Sigmoid colon (tissue), 7 donors: ENCODE results near the gene MGAT5. TPM values are rescaled to one million over a fixed set of nuclear protein-coding genes. Genes with fewer than 3 reads are reported as not detected.

ENCODE experiments used
- DNase-seq: peaks from one replicate; pipeline ENCODE4 v3.0.0-alpha.2; 2019
- H3K27ac ChIP-seq, 4 donors: fragments of 200-600 bp; sonication (generic); one replicate each; pipeline ENCODE4 v1.5.1; 2016 to 2019; ENCODE audit warnings: mild to moderate bottlenecking in 1 of 4
- H3K27me3 ChIP-seq, 3 donors: fragments of 200-600 bp; sonication (generic); one replicate each; pipeline ENCODE4 v1.5.1; 2019; ENCODE audit warnings: mild to moderate bottlenecking in 1 of 3
- H3K36me3 ChIP-seq, 4 donors: fragments of 200-600 bp; sonication (generic); one replicate each; pipeline ENCODE4 v1.5.1; 2016 to 2019
- H3K4me1 ChIP-seq, 4 donors: fragments of 200-600 bp; sonication (generic); one replicate each; pipeline ENCODE4 v1.5.1; 2017 to 2019
- H3K4me3 ChIP-seq, 4 donors: fragments of 200-600 bp; sonication (generic); one replicate each; pipeline ENCODE4 v1.5.1; 2017 to 2019; ENCODE audit warnings: mild to moderate bottlenecking in 2 of 4, moderate library complexity in 1 of 4
- H3K9me3 ChIP-seq, 4 donors: fragments of 200-600 bp in 3 of 4; sonication (generic) in 3 of 4; one replicate each; pipeline versions ENCODE4 v1.5.1 to v1.6.1; 2013 to 2019
- EP300 ChIP-seq, 4 donors: sonication (generic); formaldehyde crosslinking; IDR thresholded peaks; one replicate each; pipeline ENCODE4 v1.6.1; 2017; ENCODE audit warnings: antibody characterized with exemption in 4 of 4
- POLR2A ChIP-seq, 2 donors: fragments of 450-650 bp; IDR thresholded peaks; one replicate each; pipeline ENCODE4 v1.6.1; 2016; ENCODE audit warnings: antibody characterized with exemption in 2 of 2, mild to moderate bottlenecking in 2 of 2, moderate library complexity in 2 of 2
- POLR2AphosphoS5 ChIP-seq, 4 donors: sonication (generic); formaldehyde crosslinking; IDR thresholded peaks; one replicate each; pipeline ENCODE4 v1.6.1; 2017; ENCODE audit warnings: antibody characterized with exemption in 4 of 4
- WGBS, 2 donors: extraction: QIAGEN DNeasy Blood & Tissue Kit; methylation state at CpG; one replicate each; pipeline ENCODE4 v1.1.7; 2013; 5-methylcytosine and 5-hydroxymethylcytosine counted together
- intact Hi-C: fragments of 100-400 bp; cut with DNase I; formaldehyde crosslinking; loops from one replicate; pipeline ENCODE4 v1.15.1; 2023
- polyA plus RNA-seq, 3 donors: library from polyadenylated mRNA; stranded (reverse); fragments of 200-250 nt; gene quantifications; one replicate each; pipeline ENCODE4 v1.2.3, GENCODE V29; 2013
- total RNA-seq, 4 donors: library from RNA; depleted of rRNA; stranded (reverse); fragments of >200 nt; gene quantifications; one replicate each; pipeline ENCODE4 v1.1.0, GENCODE V29; 2016
- TF ChIP-seq, protein P1 (sequence below), 4 experiments: fragments of 450-650 bp in 3 of 4; fragments of 200-600 bp in 1 of 4; IDR thresholded peaks; one replicate each; pipeline ENCODE4 v1.5.1; 2016 to 2019; ENCODE audit warnings: antibody characterized with exemption in 4 of 4, mild to moderate bottlenecking in 3 of 4, moderate library complexity in 2 of 4
- donor health status: healthy with polysubstance abuse.
- donor health status: Bipolar disorder and iron deficiency.
- donor health status: healthy.

The MGAT5 gene
- total and polyA plus RNA-seq, 7 donors, result 3.0 to 42.4 (median 30.3) TPM

DNA sequence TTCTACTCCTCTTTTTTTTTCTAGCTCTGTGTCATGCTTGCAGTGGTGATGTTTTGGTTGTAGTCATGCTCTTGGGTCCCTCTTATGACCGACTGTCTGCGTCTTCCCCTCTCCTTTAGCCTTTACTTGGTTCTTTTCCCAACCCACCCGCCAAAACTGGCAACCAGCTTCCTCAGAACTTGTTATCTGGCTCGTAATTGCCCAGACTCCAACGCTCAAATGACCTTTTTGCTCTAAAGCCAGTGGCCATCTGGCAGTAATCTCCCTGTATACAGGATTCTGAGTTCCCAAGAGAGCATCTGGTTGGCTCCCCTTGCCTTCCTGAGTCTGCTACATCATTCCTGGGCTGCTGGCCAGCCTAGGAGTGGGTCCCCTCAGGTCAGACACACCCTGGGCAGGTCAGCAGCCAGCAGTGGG lies 147.2 kb downstream of the MGAT5 start:
- Histone ChIP-seq H3K4me3 (no peak overlapping the region), H3K4me1 (peaks cover 0 to 15% (median 4%) of the 10 kb centered on the region in 4 donors), H3K27me3 (no peaks in the 10 kb centered on the region), H3K36me3 (peaks cover 0 to 6% (median 0%) of the 10 kb centered on the region in 4 donors), H3K9me3 (no peaks in the 10 kb centered on the region), H3K27ac (peak overlapping the region in 2 of 4 donors; percentile 26 to 55)
- TF ChIP-seq, protein P1, sequence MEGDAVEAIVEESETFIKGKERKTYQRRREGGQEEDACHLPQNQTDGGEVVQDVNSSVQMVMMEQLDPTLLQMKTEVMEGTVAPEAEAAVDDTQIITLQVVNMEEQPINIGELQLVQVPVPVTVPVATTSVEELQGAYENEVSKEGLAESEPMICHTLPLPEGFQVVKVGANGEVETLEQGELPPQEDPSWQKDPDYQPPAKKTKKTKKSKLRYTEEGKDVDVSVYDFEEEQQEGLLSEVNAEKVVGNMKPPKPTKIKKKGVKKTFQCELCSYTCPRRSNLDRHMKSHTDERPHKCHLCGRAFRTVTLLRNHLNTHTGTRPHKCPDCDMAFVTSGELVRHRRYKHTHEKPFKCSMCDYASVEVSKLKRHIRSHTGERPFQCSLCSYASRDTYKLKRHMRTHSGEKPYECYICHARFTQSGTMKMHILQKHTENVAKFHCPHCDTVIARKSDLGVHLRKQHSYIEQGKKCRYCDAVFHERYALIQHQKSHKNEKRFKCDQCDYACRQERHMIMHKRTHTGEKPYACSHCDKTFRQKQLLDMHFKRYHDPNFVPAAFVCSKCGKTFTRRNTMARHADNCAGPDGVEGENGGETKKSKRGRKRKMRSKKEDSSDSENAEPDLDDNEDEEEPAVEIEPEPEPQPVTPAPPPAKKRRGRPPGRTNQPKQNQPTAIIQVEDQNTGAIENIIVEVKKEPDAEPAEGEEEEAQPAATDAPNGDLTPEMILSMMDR (IDR thresholded peaks at IDR 0.05), result no peak
- peak in 1 of 4 donors; percentile 4 for TF ChIP-seq POLR2AphosphoS5 (IDR thresholded peaks at IDR 0.05)
- no peak for TF ChIP-seq POLR2A (IDR thresholded peaks at IDR 0.05)
- TF ChIP-seq EP300 (IDR thresholded peaks at IDR 0.05), result no peak
- no peak for DNase-seq
- WGBS, 2 donors, result 72 to 73% methylated on average over 5 of the region's 5 CpGs
- intact Hi-C loops, result no loop called here

DNA sequence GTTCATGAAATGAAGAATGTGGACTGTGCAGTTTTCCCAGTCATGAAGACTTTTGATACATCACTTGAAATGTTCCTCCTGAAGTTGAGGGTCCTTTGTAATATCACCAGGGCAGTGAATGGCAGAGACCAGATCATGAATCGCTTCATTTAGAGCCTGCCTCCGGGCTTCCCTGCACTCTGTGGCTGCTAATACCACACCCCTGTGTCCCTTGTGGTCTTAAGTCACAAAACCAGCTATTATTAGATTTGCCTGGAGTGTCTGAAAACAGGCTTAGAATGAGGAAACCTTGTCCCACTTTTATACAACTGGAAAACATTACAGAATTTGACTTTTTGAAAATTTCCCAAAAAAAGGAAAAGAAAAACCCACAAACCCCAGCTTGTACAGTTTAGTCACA lies 147.9 kb downstream of the MGAT5 start:
- DNase-seq, result no peak
- peaks cover 0 to 15% (median 4%) of the 10 kb centered on the region in 4 donors for H3K4me1 ChIP-seq
- no peaks in the 10 kb centered on the region for H3K27me3 ChIP-seq
- no peak overlapping the region for H3K4me3 ChIP-seq
- H3K36me3 ChIP-seq, result peaks cover 0 to 6% (median 0%) of the 10 kb centered on the region in 4 donors
- 65 to 86% methylated on average over 2 of the region's 2 CpGs for WGBS, 2 donors
- intact Hi-C loops, result no loop called here
- peak overlapping the region; percentile 26 to 55 (median 36) for H3K27ac ChIP-seq
- TF ChIP-seq EP300 (IDR thresholded peaks at IDR 0.05) (no peak), POLR2AphosphoS5 (IDR thresholded peaks at IDR 0.05) (no peak), POLR2A (IDR thresholded peaks at IDR 0.05) (no peak)
- TF ChIP-seq, protein P1 (IDR thresholded peaks at IDR 0.05), result no peak
- no peaks in the 10 kb centered on the region for H3K9me3 ChIP-seq

DNA sequence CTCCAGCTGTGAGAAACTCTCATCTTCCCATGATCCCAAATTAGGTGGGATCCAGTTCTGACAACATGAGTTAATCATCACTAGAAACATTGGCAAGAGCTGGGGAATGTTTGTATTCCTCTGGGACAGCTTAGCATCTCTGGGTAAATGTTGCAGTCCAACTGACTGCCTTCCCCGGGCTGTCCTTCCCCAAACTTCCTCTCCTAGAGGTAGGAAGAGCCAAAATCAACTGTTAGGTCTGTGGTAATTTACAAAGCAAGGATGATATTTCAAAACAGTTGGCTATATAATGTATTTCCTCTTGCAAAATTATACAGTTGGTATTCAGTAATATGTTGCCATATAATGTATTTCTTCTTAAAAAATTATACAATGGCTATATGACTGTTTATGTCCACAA lies 148.5 kb downstream of the MGAT5 start:
- peaks cover 0 to 15% (median 4%) of the 10 kb centered on the region in 4 donors for H3K4me1 ChIP-seq
- intact Hi-C loops, result no loop called here
- H3K27ac ChIP-seq, result peak overlapping the region; percentile 26 to 55 (median 36)
- DNase-seq, result peak; percentile 76
- no peak overlapping the region for H3K4me3 ChIP-seq
- H3K36me3 ChIP-seq, result peaks cover 0 to 6% (median 0%) of the 10 kb centered on the region in 4 donors
- no peaks in the 10 kb centered on the region for H3K27me3 ChIP-seq
- peak in 1 of 4 donors; percentile 30 for TF ChIP-seq POLR2AphosphoS5 (IDR thresholded peaks at IDR 0.05)
- TF ChIP-seq, protein P1 (IDR thresholded peaks at IDR 0.05), result no peak
- WGBS, 2 donors, result 19 to 38% methylated on average over 1 of the region's 1 CpG
- no peaks in the 10 kb centered on the region for H3K9me3 ChIP-seq

DNA sequence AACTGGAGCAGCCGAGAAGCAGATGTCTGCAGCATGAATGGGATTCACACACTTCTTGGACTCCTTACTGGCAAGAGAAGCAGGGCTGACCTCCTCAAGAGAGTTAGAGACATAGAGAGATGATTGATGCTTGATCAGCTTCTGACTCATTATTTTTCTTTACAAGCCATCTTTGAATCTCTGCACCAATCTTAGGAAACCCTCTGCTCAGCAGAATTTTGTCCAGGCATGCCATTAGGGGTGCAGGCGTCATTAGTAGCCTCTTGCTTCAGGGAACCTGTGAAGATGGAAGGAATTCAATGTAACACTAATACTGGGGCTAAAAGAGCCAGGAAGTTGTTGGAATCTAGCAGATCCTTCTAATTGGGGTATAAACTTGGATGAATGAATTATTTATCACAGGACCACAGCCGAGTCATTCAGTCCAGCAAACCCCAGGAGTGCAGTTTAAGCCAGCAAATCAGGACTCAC lies 151.8 kb downstream of the MGAT5 start:
- DNase-seq, result no peak
- H3K4me1 ChIP-seq, result peaks cover 0 to 15% (median 9%) of the 10 kb centered on the region in 4 donors
- H3K27ac ChIP-seq, result no peak overlapping the region
- H3K36me3 ChIP-seq, result peaks cover 0 to 6% (median 0%) of the 10 kb centered on the region in 4 donors
- H3K9me3 ChIP-seq, result no peaks in the 10 kb centered on the region
- intact Hi-C loops, result no loop called here
- H3K4me3 ChIP-seq, result no peak overlapping the region
- 90 to 94% methylated on average over 3 of the region's 3 CpGs for WGBS, 2 donors
- TF ChIP-seq POLR2A (IDR thresholded peaks at IDR 0.05), result no peak
- TF ChIP-seq POLR2AphosphoS5 (IDR thresholded peaks at IDR 0.05), result no peak
- TF ChIP-seq EP300 (IDR thresholded peaks at IDR 0.05), result no peak
- TF ChIP-seq, protein P1 (IDR thresholded peaks at IDR 0.05), result no peak
- no peaks in the 10 kb centered on the region for H3K27me3 ChIP-seq

DNA sequence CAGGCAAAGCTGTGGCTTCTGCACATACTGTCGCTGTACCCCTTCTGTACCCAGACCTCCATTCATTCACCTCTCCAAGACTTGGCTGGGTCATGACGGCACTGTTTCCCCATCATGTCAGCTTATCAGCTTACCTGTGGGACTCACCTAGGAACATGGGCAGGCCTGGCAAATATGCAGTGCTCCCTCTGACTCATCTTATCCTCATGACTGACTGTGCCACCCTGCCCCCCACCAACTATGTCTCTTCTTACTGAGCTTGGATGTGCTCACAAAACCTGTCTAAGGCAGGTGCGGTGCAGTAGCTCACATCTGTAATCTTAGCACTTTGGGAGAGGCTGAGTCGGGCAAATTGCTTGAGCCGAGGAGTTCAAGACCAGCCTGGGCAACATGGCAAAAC lies 152.4 kb downstream of the MGAT5 start:
- Histone ChIP-seq H3K27ac (no peak overlapping the region), H3K4me1 (peaks cover 0 to 21% (median 10%) of the 10 kb centered on the region in 4 donors), H3K4me3 (no peak overlapping the region), H3K9me3 (no peaks in the 10 kb centered on the region), H3K36me3 (peaks cover 0 to 6% (median 0%) of the 10 kb centered on the region in 4 donors), H3K27me3 (no peaks in the 10 kb centered on the region)
- intact Hi-C loops, result no loop called here
- TF ChIP-seq, protein P1 (IDR thresholded peaks at IDR 0.05), result no peak
- TF ChIP-seq POLR2A (IDR thresholded peaks at IDR 0.05) (no peak), POLR2AphosphoS5 (IDR thresholded peaks at IDR 0.05) (no peak), EP300 (IDR thresholded peaks at IDR 0.05) (no peak)
- 94 to 97% methylated on average over 5 of the region's 5 CpGs for WGBS, 2 donors
- DNase-seq, result no peak
